PC-3 (cell line): Measurements from ENCODE around the gene RNF2. TPM values are rescaled to one million over a fixed set of nuclear protein-coding genes. Genes with fewer than 3 reads are reported as not detected.

Experiments used
- ATAC-seq: fragments of 200-7000 bp; cut with Tn5 transposase; 2 replicates; pipeline ENCODE4 v1.9.1; 2020; ENCODE audit warnings: mild to moderate bottlenecking, moderate library complexity
- BruUV-seq: library from RNA; stranded (reverse); fragments of 400-500 nt; replicated peaks from 2 replicates; lab custom pipeline; 2021; lab: Mats Ljungman, UMichigan
- CTCF ChIA-PET: fragments of 300-600 bp; sonication (Branson Sonifier 250); formaldehyde crosslinking; loops from one replicate; lab custom pipeline; 2022; ENCODE audit warnings: antibody characterized with exemption; lab: Charles Lee
- POLR2A ChIA-PET: fragments of 300-600 bp; sonication (Branson Sonifier 250); formaldehyde crosslinking; loops from one replicate; lab custom pipeline; 2022; ENCODE audit warnings: antibody characterized with exemption; ENCODE audit not compliant: unreplicated experiment; lab: Charles Lee
- DNase-seq: peaks from one replicate; pipeline ENCODE4 v3.0.0-alpha.2; 2015
- H2AFZ ChIP-seq: fragments of 300-600 bp; sonication (generic); 2 replicates; pipeline ENCODE4 v1.6.0; 2016; ENCODE audit warnings: antibody characterized with exemption, low read length
- H3F3A ChIP-seq: fragments of 300-600 bp; sonication (generic); one replicate; pipeline ENCODE4 v1.6.0; 2017; ENCODE audit warnings: antibody characterized with exemption, low read length, control low read depth, mild to moderate bottlenecking; ENCODE audit not compliant: unreplicated experiment
- H3K27ac ChIP-seq: fragments of 300-600 bp; sonication (generic); 2 replicates; pipeline ENCODE4 v1.5.1; 2016; ENCODE audit warnings: mild to moderate bottlenecking, low read length
- H3K27me3 ChIP-seq: fragments of 300-600 bp; sonication (generic); 2 replicates; pipeline ENCODE4 v1.6.1; 2016; ENCODE audit warnings: low read length, mixed read lengths
- H3K36me3 ChIP-seq: fragments of 300-600 bp; sonication (generic); 2 replicates; pipeline ENCODE4 v1.6.1; 2016; ENCODE audit warnings: low read depth, mixed run types, low read length, mixed read lengths
- H3K4me1 ChIP-seq: fragments of 300-600 bp; sonication (generic); 2 replicates; pipeline ENCODE4 v1.5.1; 2016; ENCODE audit warnings: low read length; ENCODE audit not compliant: insufficient read depth
- H3K4me2 ChIP-seq: fragments of 300-600 bp; sonication (generic); 2 replicates; pipeline ENCODE4 v1.6.0; 2016; ENCODE audit warnings: low read length
- H3K4me3 ChIP-seq: fragments of 300-600 bp; sonication (generic); 2 replicates; pipeline ENCODE4 v1.5.1; 2016; ENCODE audit warnings: mild to moderate bottlenecking, low read length, mixed read lengths
- H3K79me2 ChIP-seq: fragments of 300-600 bp; sonication (generic); 2 replicates; pipeline ENCODE4 v1.6.1; 2017; ENCODE audit warnings: low read length, mixed read lengths
- H3K9ac ChIP-seq: fragments of 300-600 bp; sonication (generic); 2 replicates; pipeline ENCODE4 v1.6.0; 2016; ENCODE audit warnings: mild to moderate bottlenecking, low read length
- H3K9me2 ChIP-seq: fragments of 300-600 bp; sonication (generic); replicated peaks from 2 replicates; pipeline ENCODE4 v1.6.1; 2016; ENCODE audit warnings: mixed run types, low read length, mixed read lengths
- H3K9me3 ChIP-seq: fragments of 300-600 bp; sonication (generic); 2 replicates; pipeline ENCODE4 v1.6.1; 2016; ENCODE audit warnings: low read length, mixed read lengths
- H4K20me1 ChIP-seq: fragments of 300-600 bp; sonication (generic); 2 replicates; pipeline ENCODE4 v1.6.1; 2016; ENCODE audit warnings: low read length, mixed read lengths
- CTCF ChIP-seq: fragments of 300-600 bp; sonication (generic); conservative IDR thresholded peaks from 2 replicates; pipeline ENCODE4 v1.5.1; 2017; ENCODE audit warnings: antibody characterized with exemption, low read depth, mild to moderate bottlenecking, low read length
- EZH2 ChIP-seq: fragments of 300-600 bp; sonication (generic); IDR thresholded peaks from one replicate; pipeline ENCODE4 v1.6.1; 2017; ENCODE audit warnings: antibody characterized with exemption, mild to moderate bottlenecking, low read length; ENCODE audit not compliant: unreplicated experiment
- EZH2phosphoT487 ChIP-seq: fragments of 300-600 bp; sonication (generic); IDR thresholded peaks from 2 replicates; pipeline ENCODE4 v1.6.1; 2018; ENCODE audit warnings: mild to moderate bottlenecking, antibody characterized with exemption, low read length, borderline replicate concordance
- intact Hi-C: fragments of 100-400 bp; cut with micrococcal nuclease; formaldehyde crosslinking; loops from 2 replicates; pipeline ENCODE4 v1.9.0; 2023
- total RNA-seq: library from RNA; depleted of rRNA; stranded (reverse); fragments of >200 nt; gene quantifications from 2 replicates; pipeline ENCODE4 v1.2.3, GENCODE V29; 2014

The RNF2 gene
- total RNA-seq, 1 experiment from 2014 or later = 13.6 TPM

- ATAC-seq = no peak
- CTCF ChIA-PET = no interaction called here
- H3K36me3 ChIP-seq = no peaks in the 10 kb centered on the region
- H3K4me3 ChIP-seq = no peak overlapping the region
- H3K4me1 ChIP-seq = peaks cover 5% of the 10 kb centered on the region; the same call in 1 of the 2 replicates
- no peaks in the 10 kb centered on the region for H4K20me1 ChIP-seq
- no peaks in the 10 kb centered on the region for H3K9me3 ChIP-seq
- DNase-seq = no peak
- H3K9me2 ChIP-seq = no peaks in the 10 kb centered on the region
- TF ChIP-seq CTCF (no peak), EZH2 (no peak), EZH2phosphoT487 (no peak)
- no peak overlapping the region for H3K27ac ChIP-seq
- POLR2A ChIA-PET = no interaction called here
- H3K9ac ChIP-seq = no peak overlapping the region
- no TSS peak for BruUV-seq
- H3K27me3 ChIP-seq = no peaks in the 10 kb centered on the region
- H3K79me2 ChIP-seq = no peaks in the 10 kb centered on the region
- intact Hi-C loops = no loop called here
- no peak overlapping the region for H2AFZ ChIP-seq
- H3K4me2 ChIP-seq = no peak overlapping the region
- no peaks in the 10 kb centered on the region for H3F3A ChIP-seq
These were observed 5.0 kb upstream of the RNF2 start for GRCh38 chr1:185040408-185040735.

- H3K4me1 ChIP-seq = peaks cover 5% of the 10 kb centered on the region; the same call in 1 of the 2 replicates
- H3F3A ChIP-seq = no peaks in the 10 kb centered on the region
- H3K4me3 ChIP-seq = no peak overlapping the region
- no peak overlapping the region for H3K27ac ChIP-seq
- no peaks in the 10 kb centered on the region for H3K9me2 ChIP-seq
- no peaks in the 10 kb centered on the region for H3K27me3 ChIP-seq
- no peak overlapping the region for H3K9ac ChIP-seq
- H3K36me3 ChIP-seq = no peaks in the 10 kb centered on the region
- ATAC-seq (no peak), DNase-seq (no peak)
- intact Hi-C loops = no loop called here
- H2AFZ ChIP-seq = no peak overlapping the region
- no peak for TF ChIP-seq CTCF
- TF ChIP-seq EZH2phosphoT487 = no peak
- TF ChIP-seq EZH2 = no peak
- ChIA-PET POLR2A (no interaction called here), CTCF (no interaction called here)
- H3K4me2 ChIP-seq = no peak overlapping the region
- H3K79me2 ChIP-seq = peaks cover 10% of the 10 kb centered on the region
- H3K9me3 ChIP-seq = no peaks in the 10 kb centered on the region
- no TSS peak for BruUV-seq
- peaks cover 4% of the 10 kb centered on the region; the same call in 1 of the 2 replicates for H4K20me1 ChIP-seq
These were observed 3.6 kb upstream of the RNF2 start for GRCh38 chr1:185041742-185042141.

GRCh38 chr1:185042737-185043136 lies 2.6 kb upstream of the RNF2 start:
- ATAC-seq = no peak
- Histone ChIP-seq H2AFZ (no peak overlapping the region), H3K9me3 (no peaks in the 10 kb centered on the region), H3K27ac (no peak overlapping the region), H4K20me1 (peaks cover 14% of the 10 kb centered on the region), H3F3A (no peaks in the 10 kb centered on the region), H3K4me2 (no peak overlapping the region), H3K4me1 (peaks cover 15% of the 10 kb centered on the region), H3K9me2 (no peaks in the 10 kb centered on the region), H3K79me2 (peaks cover 20% of the 10 kb centered on the region), H3K36me3 (no peaks in the 10 kb centered on the region), H3K27me3 (no peaks in the 10 kb centered on the region), H3K4me3 (no peak overlapping the region), H3K9ac (no peak overlapping the region)
- POLR2A ChIA-PET = no interaction called here
- CTCF ChIA-PET = no interaction called here
- TF ChIP-seq CTCF (no peak), EZH2 (no peak), EZH2phosphoT487 (no peak)
- BruUV-seq = no TSS peak
- no peak for DNase-seq
- intact Hi-C loops = no loop called here
